Mucosa of descending colon (tissue), 3 donors: ENCODE measurements around the gene HCAR2. TPM values are rescaled to one million over a fixed set of nuclear protein-coding genes. Genes with fewer than 3 reads are reported as not detected.
"Not testable (repeated sequence)": the region's sequence is repeated elsewhere in the genome, so short reads cannot be mapped to it uniquely, and the experiment has no call there.

Source experiments
- ATAC-seq: fragments of 200-7000 bp; cut with Tn5 transposase; one replicate; pipeline ENCODE4 v1.9.1; 2020; ENCODE audit warnings: mild to moderate bottlenecking, moderate library complexity
- DNase-seq, 3 donors: peaks; one replicate each; pipeline ENCODE4 v3.0.0-alpha.2; 2020
- H3K36me3 ChIP-seq: fragments of 200-600 bp; one replicate; pipeline ENCODE4 v1.8.0; 2021; ENCODE audit warnings: low read depth, mild to moderate bottlenecking
- H3K4me1 ChIP-seq: fragments of 200-600 bp; one replicate; pipeline ENCODE4 v1.8.0; 2021; ENCODE audit warnings: low read depth, mild to moderate bottlenecking
- H3K4me3 ChIP-seq: fragments of 200-600 bp; one replicate; pipeline ENCODE4 v1.8.0; 2021; ENCODE audit warnings: mild to moderate bottlenecking
- H3K9me3 ChIP-seq: fragments of 200-600 bp; one replicate; pipeline ENCODE4 v1.8.0; 2021; ENCODE audit warnings: mild to moderate bottlenecking
- intact Hi-C, 2 donors: fragments of 100-400 bp; cut with DNase I in 1 of 2; cut with micrococcal nuclease in 1 of 2; formaldehyde crosslinking; loops; one replicate each; pipeline versions ENCODE4 v1.11.0 to v1.11.1; 2022; cut with DNase I, micrococcal nuclease
- long read RNA-seq, 2 donors: library from polyadenylated mRNA; unstranded; transcript quantifications; one replicate each; pipeline ENCODE4 v2.0.0, GENCODE V29; 2019 to 2021
- total RNA-seq, 3 donors: library from RNA; stranded (reverse); fragmentation: NEBNext Ultra II Directional in 2 of 3; extraction: Animal tissue kit (Norgen Biotek cat#: 25700) in 2 of 3; gene quantifications; one replicate each; pipeline versions ENCODE4 v1.2.1 to v1.2.4, GENCODE V29; 2021 to 2023
- TF ChIP-seq, protein P1 (sequence below): fragments of 200-600 bp; IDR thresholded peaks from one replicate; pipeline ENCODE4 v1.8.0; 2022; ENCODE audit warnings: antibody characterized with exemption, mild to moderate bottlenecking
- donor health status: DM: no; HTN: no; CAD: no; lungs with moderate emphysema.
- donor health status: DM: no; HTN: no; CAD: no.
- donor health status: DM: no; HTN: yes; CAD: no.

HCAR2 gene
- 1 to 10 TPM in 1 of 3 donors, under 1 TPM in 1, not detected in 1; 0.22 to 1.5 TPM for total RNA-seq
- long read RNA-seq, donor 1 = 0 reads
- long read RNA-seq, donor 2, partial matches to known transcripts = 0 of 2 reads
- long read RNA-seq, donor 2, other reads (novel, unspliced or antisense) = 0 of 2 reads

DNA sequence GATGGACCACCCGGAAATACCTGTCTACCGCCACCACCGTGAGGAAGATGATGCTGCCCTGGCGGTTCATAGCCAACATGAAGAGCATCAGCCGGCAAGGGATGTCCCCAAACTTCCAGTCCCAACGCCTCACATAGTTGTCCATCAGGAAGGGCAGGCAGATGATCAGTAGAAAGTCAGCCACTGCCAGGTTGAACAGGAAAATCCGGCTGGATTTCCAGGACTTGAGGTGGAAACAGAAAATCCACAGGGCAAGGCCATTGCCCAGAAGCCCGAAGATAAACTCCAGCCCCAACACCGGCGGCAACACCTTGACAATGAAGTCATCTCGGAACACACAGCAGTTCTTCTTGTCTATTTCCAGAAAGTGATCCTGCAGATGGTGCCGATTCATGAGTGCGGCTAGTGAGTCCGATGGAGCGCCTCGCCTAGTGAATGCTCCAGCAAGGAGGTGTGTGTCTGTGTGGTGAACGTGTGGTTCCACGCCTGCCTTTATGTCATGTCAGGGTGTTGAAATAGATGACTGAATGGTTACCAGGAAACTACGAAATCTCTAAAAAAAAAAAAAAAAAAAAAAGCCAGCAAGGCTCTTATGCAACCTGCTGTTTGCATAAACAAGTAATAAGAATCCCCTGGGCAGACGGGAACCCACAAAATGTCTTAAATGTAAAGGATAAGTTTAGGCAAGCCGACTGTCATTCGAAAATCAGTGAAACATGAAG, at the start of gene HCAR2:
Gene HCAR2 (minus strand): TSS at position 468 of the 722 bp plus-strand sequence. CDS start 74 bp downstream, at position 394.
- not testable (repeated sequence) for DNase-seq
- ATAC-seq = peak; percentile 31

DNA sequence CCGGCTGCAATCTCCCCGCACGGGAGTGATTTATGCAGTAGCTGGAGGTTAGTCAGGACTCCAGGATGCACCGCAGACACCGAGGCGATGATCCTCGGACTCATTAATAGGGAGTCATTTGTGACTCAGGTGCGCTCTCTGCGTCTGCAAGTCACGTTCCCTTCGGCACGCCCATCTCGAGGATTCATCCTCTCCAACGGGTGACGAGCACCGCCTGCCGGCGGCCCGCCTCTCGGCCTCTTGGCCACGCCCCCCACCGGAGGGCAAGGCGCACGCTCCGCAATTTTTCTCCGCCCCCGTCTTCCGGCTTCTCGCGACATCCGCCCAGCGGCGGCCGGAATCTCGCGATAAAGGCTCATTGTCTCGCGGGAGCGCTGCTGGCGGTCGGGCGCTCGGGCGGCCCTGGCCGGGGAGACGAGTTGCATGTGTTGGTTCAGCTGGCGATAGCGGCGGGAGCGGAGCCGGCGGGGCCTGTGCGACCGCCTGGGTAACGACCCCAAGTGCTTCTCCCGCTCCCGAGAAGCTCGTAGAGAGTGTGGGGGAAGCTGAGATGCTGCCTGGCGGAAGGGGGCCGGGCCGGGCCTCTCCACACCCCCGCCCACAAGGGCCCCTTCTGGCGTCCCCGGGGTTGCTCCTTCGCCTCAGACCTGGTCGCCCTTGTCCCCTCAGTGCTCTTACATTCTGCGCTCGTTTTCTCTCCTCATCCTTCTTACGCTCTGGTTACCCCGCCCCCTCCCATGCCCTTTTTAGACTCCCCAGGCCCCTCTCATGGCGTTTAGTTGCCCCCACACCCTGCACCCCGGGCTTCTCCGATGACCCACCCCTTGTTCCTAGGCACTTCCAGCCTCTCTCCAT, 49.5 kb upstream of the HCAR2 start, which contains the start of gene DENR:
Gene DENR (plus strand): TSS at position 361 of the 855 bp plus-strand sequence. CDS start 878 bp downstream, outside the sequence.
- intact Hi-C loops = no loop called here
- peak; percentile 100 for ATAC-seq
- Histone ChIP-seq H3K9me3 (no peaks in the 10 kb centered on the region), H3K4me1 (peaks cover 8% of the 10 kb centered on the region), H3K36me3 (peaks cover 6% of the 10 kb centered on the region), H3K4me3 (peak within 1 kb of the TSS; percentile 86)
- DNase-seq = peak; percentile 99 to 100 (median 99)
- TF ChIP-seq, protein P1, sequence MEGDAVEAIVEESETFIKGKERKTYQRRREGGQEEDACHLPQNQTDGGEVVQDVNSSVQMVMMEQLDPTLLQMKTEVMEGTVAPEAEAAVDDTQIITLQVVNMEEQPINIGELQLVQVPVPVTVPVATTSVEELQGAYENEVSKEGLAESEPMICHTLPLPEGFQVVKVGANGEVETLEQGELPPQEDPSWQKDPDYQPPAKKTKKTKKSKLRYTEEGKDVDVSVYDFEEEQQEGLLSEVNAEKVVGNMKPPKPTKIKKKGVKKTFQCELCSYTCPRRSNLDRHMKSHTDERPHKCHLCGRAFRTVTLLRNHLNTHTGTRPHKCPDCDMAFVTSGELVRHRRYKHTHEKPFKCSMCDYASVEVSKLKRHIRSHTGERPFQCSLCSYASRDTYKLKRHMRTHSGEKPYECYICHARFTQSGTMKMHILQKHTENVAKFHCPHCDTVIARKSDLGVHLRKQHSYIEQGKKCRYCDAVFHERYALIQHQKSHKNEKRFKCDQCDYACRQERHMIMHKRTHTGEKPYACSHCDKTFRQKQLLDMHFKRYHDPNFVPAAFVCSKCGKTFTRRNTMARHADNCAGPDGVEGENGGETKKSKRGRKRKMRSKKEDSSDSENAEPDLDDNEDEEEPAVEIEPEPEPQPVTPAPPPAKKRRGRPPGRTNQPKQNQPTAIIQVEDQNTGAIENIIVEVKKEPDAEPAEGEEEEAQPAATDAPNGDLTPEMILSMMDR = peak; percentile 78

More for the DNA sequence above, at the start of gene HCAR2:
- H3K9me3 ChIP-seq, intact Hi-C loops, H3K4me3 ChIP-seq, H3K36me3 ChIP-seq, H3K4me1 ChIP-seq: not testable (repeated sequence)

DNA sequence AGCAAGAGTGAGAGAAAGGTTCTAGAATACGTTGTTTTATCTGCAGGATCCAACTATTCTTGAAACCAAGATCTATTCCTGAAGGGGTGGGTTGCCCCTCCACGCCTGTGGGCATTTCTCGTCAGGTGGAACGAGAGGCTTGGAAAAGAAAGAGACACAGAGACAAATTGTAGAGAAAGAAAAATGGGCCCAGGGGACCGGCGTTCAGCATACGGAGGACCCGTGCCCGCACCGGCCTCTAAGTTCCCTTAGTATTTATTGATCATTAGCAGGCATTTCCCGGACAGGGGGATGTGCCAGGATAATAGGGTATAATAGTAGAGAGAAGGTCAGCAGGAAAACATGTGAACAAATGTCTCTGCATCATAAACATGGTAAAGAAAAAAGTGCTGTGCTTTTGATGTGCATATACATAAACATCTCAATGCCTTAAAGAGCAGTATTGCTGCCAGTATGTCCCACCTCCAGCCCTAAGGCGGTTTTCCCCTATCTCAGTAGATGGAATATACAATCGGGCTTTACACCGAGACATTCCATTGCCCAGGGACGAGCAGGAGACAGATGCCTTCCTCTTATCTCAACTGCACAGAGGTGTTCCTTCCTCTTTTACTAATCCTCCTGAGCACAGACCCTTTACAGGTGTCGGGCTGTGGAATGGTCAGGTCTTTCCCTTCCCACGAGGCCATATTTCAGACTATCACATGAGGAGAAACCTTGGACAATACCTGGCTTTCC, 47.8 kb upstream of the HCAR2 start:
- not testable (repeated sequence) for H3K36me3 ChIP-seq

DNA sequence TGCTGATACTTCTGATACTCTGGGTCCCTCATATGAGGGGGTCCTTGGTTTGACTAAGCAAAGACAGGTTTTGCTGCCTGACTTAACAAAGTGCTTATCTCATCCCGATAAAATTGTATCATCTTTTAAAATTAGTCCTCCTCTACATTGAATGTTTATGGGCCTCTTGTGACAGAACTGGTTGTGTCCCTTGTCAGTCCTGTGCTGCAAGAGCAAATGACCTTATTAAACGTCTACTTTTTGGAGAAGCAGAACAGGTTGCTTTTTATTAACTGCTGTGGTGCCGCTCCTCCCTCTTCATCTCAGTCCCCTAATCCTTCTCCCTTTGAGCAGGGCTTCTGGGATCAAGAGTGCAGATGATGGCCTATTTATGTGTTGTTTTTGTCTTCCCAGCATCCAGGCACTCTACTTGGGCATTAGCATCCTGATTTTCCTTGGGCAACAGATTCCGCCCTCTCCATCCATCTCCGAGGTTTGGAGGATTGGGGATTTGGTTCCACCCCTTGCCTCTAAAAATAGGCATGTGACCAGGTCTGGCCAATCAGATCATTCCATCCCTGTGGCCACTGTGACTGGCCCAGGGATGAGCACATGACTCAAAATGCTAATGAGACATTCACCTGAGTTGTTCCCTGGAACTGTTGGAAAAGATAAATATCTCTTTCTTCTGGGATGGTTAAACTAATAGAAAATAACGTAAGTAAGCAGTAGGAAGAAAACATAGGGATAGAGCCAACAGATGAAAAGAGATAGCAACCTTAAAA, 46.6 kb upstream of the HCAR2 start:
- Histone ChIP-seq H3K4me1 (peaks cover 8% of the 10 kb centered on the region), H3K9me3 (no peaks in the 10 kb centered on the region), H3K36me3 (no peaks in the 10 kb centered on the region), H3K4me3 (no peak overlapping the region)
- TF ChIP-seq, protein P1 = no peak
- intact Hi-C loops = no loop called here
- ATAC-seq = no peak
- DNase-seq = no peak

More for the DNA sequence above, 47.8 kb upstream of the HCAR2 start:
- ATAC-seq, intact Hi-C loops, H3K4me3 ChIP-seq, H3K4me1 ChIP-seq, DNase-seq, H3K9me3 ChIP-seq: not testable (repeated sequence)

DNA sequence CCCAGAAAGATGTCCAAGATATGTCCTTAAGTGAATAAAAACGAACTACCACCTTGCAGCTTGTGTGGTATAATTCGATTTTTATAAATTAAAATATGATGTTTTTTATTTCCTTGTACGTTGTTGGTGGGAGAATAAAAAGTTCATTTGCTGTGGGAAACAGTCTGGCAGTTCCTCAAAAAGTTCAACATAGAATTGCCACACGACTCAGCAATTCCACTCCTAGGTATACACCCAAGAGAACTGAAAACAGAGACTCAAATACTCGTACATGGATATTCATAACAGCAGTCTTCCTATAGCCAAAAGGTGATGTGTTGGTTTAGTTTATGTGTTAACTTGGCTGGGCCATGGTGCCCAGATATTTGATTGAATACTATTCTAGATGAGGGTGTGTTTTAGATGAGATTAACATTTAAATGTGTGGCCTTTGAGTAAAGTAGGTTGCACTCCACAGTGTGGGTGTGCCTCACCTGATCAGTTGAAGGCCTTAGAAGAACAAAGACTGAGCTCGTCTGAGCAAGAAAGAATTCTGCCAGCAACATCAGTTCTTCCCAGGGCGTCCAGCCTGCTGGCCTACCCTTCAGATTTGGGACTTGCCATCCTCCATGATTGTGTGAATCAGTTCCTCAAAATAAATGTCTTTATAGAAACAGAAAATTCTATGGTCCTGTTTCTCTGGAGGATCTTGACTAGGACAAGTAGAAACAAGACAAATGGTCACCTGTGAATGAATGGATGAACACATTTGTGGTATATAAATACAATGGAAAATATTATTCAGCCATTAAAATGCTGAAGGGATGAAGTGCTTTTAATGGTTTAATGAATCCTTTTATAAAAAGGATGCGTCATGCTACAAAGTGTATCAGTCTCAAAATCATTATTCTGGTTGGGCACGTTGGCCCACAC, 44.3 kb upstream of the HCAR2 start:
- DNase-seq = no peak
- TF ChIP-seq, protein P1 = no peak
- H3K9me3 ChIP-seq = no peaks in the 10 kb centered on the region
- H3K4me3 ChIP-seq = no peak overlapping the region
- ATAC-seq = no peak
- H3K36me3 ChIP-seq = no peaks in the 10 kb centered on the region
- intact Hi-C loops = no loop called here
- H3K4me1 ChIP-seq = peaks cover 2% of the 10 kb centered on the region
